ENCODE measurements around the gene ZNF185.

DNA sequence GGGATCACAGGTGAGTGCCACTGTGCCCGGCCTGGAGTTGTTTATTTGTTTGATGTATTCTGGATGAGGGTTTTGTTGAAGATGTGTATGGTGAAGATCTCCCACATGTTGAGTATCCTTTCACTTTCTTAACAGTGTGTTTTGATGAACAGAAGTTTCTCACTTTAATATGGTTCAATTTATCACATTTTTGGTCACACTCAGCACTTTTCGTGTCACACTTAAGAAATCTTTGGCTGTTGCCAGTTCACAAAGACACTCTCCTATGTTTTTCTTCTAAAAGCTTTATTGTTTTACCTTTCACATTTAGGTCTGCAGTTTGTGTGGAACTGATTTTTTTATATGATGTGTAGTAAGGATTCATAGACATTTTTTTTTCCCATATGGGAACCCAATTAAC is 16.6 kb upstream of the ZNF185 start:
- TF ChIP-seq EZH2phosphoT487 (IDR thresholded peaks at IDR 0.05; ENCODE audit: insufficient read depth, low read depth) (no peak), EZH2 (IDR thresholded peaks at IDR 0.05; ENCODE audit: insufficient read depth, poor library complexity, severe bottlenecking) (no peak)
